KMS-11 (cell line): Measurements from ENCODE around the gene CTTNBP2.

Experiments used
- H2AFZ ChIP-seq: fragments of 200-600 bp; sonication (generic); 2 replicates; pipeline ENCODE4 v1.6.1; 2016; ENCODE audit warnings: antibody characterized with exemption, mixed run types, low read depth
- H3K27ac ChIP-seq: fragments of 200-600 bp; sonication (generic); 2 replicates; pipeline ENCODE4 v1.6.1; 2016; ENCODE audit warnings: mild to moderate bottlenecking, mixed run types
- H3K27me3 ChIP-seq: fragments of 200-600 bp; sonication (generic); 2 replicates; pipeline ENCODE4 v1.6.1; 2017; ENCODE audit warnings: mild to moderate bottlenecking, low read depth, mixed run types, moderate library complexity; ENCODE audit not compliant: insufficient read depth
- H3K36me3 ChIP-seq: fragments of 200-600 bp; sonication (generic); 2 replicates; pipeline ENCODE4 v1.6.1; 2017; ENCODE audit warnings: mild to moderate bottlenecking, mixed run types; ENCODE audit not compliant: insufficient read depth
- H3K4me1 ChIP-seq: fragments of 200-600 bp; sonication (generic); 2 replicates; pipeline ENCODE4 v1.6.1; 2016; ENCODE audit warnings: mild to moderate bottlenecking, low read depth, mixed run types; ENCODE audit not compliant: poor library complexity, severe bottlenecking
- H3K4me2 ChIP-seq: fragments of 200-600 bp; sonication (generic); 2 replicates; pipeline ENCODE4 v1.7.0; 2016; ENCODE audit warnings: mild to moderate bottlenecking, mixed run types
- H3K4me3 ChIP-seq: fragments of 200-600 bp; sonication (generic); IDR thresholded peaks from 2 replicates; pipeline ENCODE4 v1.6.1; 2017; ENCODE audit warnings: low read depth, low read length, mixed read lengths; ENCODE audit not compliant: insufficient read depth
- H3K79me2 ChIP-seq: fragments of 200-600 bp; sonication (generic); 2 replicates; pipeline ENCODE4 v1.6.1; 2016; ENCODE audit warnings: low read depth, mixed run types; ENCODE audit not compliant: insufficient read depth
- H3K9ac ChIP-seq: fragments of 200-600 bp; sonication (generic); 2 replicates; pipeline ENCODE4 v1.6.1; 2016; ENCODE audit warnings: mild to moderate bottlenecking, mixed run types
- H4K20me1 ChIP-seq: fragments of 200-600 bp; sonication (generic); 2 replicates; pipeline ENCODE4 v1.6.1; 2016; ENCODE audit warnings: mild to moderate bottlenecking, mixed run types; ENCODE audit not compliant: insufficient read depth
- CTCF ChIP-seq: fragments of 200-600 bp; sonication (generic); conservative IDR thresholded peaks from 2 replicates; pipeline ENCODE4 v1.6.1; 2017; ENCODE audit warnings: low read depth, mild to moderate bottlenecking, antibody characterized with exemption, low read length, moderate library complexity, mixed read lengths

The CTTNBP2 gene

GRCh38 chr7:117800406-117800805 lies 72.8 kb downstream of the CTTNBP2 start:
- Histone ChIP-seq H2AFZ (no peak overlapping the region), H3K36me3 (no peaks in the 10 kb centered on the region), H3K27me3 (no peaks in the 10 kb centered on the region), H3K4me3 (no peak overlapping the region), H3K9ac (no peak overlapping the region), H3K4me2 (no peak overlapping the region), H3K79me2 (no peaks in the 10 kb centered on the region), H3K27ac (no peak overlapping the region), H4K20me1 (no peaks in the 10 kb centered on the region), H3K4me1 (no peaks in the 10 kb centered on the region)
- TF ChIP-seq CTCF = no peak

GRCh38 chr7:117796889-117797288 lies 76.4 kb downstream of the CTTNBP2 start:
- no peak overlapping the region for H3K9ac ChIP-seq
- no peak overlapping the region for H3K4me3 ChIP-seq
- H3K27me3 ChIP-seq = no peaks in the 10 kb centered on the region
- no peak overlapping the region for H2AFZ ChIP-seq
- no peaks in the 10 kb centered on the region for H3K79me2 ChIP-seq
- no peaks in the 10 kb centered on the region for H3K4me1 ChIP-seq
- no peaks in the 10 kb centered on the region for H4K20me1 ChIP-seq
- no peak overlapping the region for H3K4me2 ChIP-seq
- no peaks in the 10 kb centered on the region for H3K36me3 ChIP-seq
- no peak overlapping the region for H3K27ac ChIP-seq
- no peak for TF ChIP-seq CTCF

- H3K27ac ChIP-seq = no peak overlapping the region
- no peak overlapping the region for H2AFZ ChIP-seq
- H3K4me2 ChIP-seq = no peak overlapping the region
- no peaks in the 10 kb centered on the region for H4K20me1 ChIP-seq
- H3K9ac ChIP-seq = no peak overlapping the region
- H3K4me3 ChIP-seq = no peak overlapping the region
- H3K79me2 ChIP-seq = no peaks in the 10 kb centered on the region
- H3K27me3 ChIP-seq = no peaks in the 10 kb centered on the region
- no peak for TF ChIP-seq CTCF
- H3K4me1 ChIP-seq = no peaks in the 10 kb centered on the region
- no peaks in the 10 kb centered on the region for H3K36me3 ChIP-seq
Measured at GRCh38 chr7:117793976-117794375, 79.3 kb downstream of the CTTNBP2 start.

- Histone ChIP-seq H3K27me3 (no peaks in the 10 kb centered on the region), H3K4me1 (no peaks in the 10 kb centered on the region), H3K36me3 (no peaks in the 10 kb centered on the region)
Measured at GRCh38 chr7:117793521-117793920, 79.7 kb downstream of the CTTNBP2 start.

More at GRCh38 chr7:117793521-117793920, 79.7 kb downstream of the CTTNBP2 start:
- H3K27ac ChIP-seq = no peak overlapping the region
- no peak overlapping the region for H3K9ac ChIP-seq
- H4K20me1 ChIP-seq = no peaks in the 10 kb centered on the region
- H2AFZ ChIP-seq = no peak overlapping the region
- H3K4me2 ChIP-seq = no peak overlapping the region
- no peak overlapping the region for H3K4me3 ChIP-seq
- TF ChIP-seq CTCF = no peak
- no peaks in the 10 kb centered on the region for H3K79me2 ChIP-seq
